Measurements from ENCODE around the gene CELA2A.

The CELA2A gene

DNA sequence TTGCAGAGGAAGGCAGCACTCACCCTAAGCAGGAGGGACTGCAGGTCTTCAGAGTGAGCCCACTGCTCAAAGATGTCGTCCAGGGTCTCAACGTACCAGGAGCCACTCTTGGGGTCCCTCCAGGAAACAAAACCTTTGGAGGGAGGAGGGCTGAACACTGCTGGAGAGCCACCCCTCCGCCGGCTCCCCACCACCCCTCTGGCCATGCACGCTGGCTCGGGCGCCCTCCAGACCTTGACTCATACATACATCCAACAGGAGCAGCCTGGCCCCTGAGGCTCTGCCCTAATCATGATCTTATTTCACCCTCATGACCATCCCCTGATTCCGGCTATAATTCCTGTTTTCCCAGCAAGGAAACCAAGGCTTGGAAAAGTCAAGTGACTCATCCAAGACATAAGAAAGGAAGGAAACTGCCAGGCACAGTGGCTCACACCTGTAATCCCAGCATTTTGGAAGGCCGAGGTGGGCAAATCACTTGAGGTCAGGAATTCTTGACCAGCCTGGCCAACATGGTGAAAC lies 37.4 kb downstream of the CELA2A start:
- DNase-seq (ENCODE audit: low spot score), result no peak
- TF ChIP-seq, protein P1, sequence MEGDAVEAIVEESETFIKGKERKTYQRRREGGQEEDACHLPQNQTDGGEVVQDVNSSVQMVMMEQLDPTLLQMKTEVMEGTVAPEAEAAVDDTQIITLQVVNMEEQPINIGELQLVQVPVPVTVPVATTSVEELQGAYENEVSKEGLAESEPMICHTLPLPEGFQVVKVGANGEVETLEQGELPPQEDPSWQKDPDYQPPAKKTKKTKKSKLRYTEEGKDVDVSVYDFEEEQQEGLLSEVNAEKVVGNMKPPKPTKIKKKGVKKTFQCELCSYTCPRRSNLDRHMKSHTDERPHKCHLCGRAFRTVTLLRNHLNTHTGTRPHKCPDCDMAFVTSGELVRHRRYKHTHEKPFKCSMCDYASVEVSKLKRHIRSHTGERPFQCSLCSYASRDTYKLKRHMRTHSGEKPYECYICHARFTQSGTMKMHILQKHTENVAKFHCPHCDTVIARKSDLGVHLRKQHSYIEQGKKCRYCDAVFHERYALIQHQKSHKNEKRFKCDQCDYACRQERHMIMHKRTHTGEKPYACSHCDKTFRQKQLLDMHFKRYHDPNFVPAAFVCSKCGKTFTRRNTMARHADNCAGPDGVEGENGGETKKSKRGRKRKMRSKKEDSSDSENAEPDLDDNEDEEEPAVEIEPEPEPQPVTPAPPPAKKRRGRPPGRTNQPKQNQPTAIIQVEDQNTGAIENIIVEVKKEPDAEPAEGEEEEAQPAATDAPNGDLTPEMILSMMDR (IDR thresholded peaks at IDR 0.05; ENCODE audit: borderline replicate concordance, control extremely low read depth, extremely low read depth, insufficient read depth, missing control alignments), result no peak
- in situ Hi-C loops (cut with MboI; ENCODE audit: low sequenced_read_pairs, unreplicated experiment), result no loop called here

GRCh38 chr1:15500184-15501178 lies 43.9 kb downstream of the CELA2A start:
- in situ Hi-C loops (cut with MboI; ENCODE audit: low sequenced_read_pairs, unreplicated experiment), result no loop called here
- TF ChIP-seq, protein P1 (IDR thresholded peaks at IDR 0.05; ENCODE audit: borderline replicate concordance, control extremely low read depth, extremely low read depth, insufficient read depth, missing control alignments), result no peak
- no peak for DNase-seq (ENCODE audit: low spot score)

- DNase-seq (ENCODE audit: low spot score), result peak; percentile 80
- TF ChIP-seq, protein P1 (IDR thresholded peaks at IDR 0.05; ENCODE audit: borderline replicate concordance, control extremely low read depth, extremely low read depth, insufficient read depth, missing control alignments), result peak; percentile 38
- in situ Hi-C loops (cut with MboI; ENCODE audit: low sequenced_read_pairs, unreplicated experiment), result no loop called here
Observed at GRCh38 chr1:15501208-15502032, 44.9 kb downstream of the CELA2A start.

GRCh38 chr1:15504436-15504835 lies 47.9 kb downstream of the CELA2A start:
- DNase-seq (ENCODE audit: low spot score), result no peak
- TF ChIP-seq, protein P1 (IDR thresholded peaks at IDR 0.05; ENCODE audit: borderline replicate concordance, control extremely low read depth, extremely low read depth, insufficient read depth, missing control alignments), result no peak
- in situ Hi-C loops (cut with MboI; ENCODE audit: low sequenced_read_pairs, unreplicated experiment), result no loop called here

GRCh38 chr1:15506831-15507230 lies 50.3 kb downstream of the CELA2A start:
- no peak for DNase-seq (ENCODE audit: low spot score)
- TF ChIP-seq, protein P1 (IDR thresholded peaks at IDR 0.05; ENCODE audit: borderline replicate concordance, control extremely low read depth, extremely low read depth, insufficient read depth, missing control alignments), result no peak
- in situ Hi-C loops (cut with MboI; ENCODE audit: low sequenced_read_pairs, unreplicated experiment), result no loop called here

DNA sequence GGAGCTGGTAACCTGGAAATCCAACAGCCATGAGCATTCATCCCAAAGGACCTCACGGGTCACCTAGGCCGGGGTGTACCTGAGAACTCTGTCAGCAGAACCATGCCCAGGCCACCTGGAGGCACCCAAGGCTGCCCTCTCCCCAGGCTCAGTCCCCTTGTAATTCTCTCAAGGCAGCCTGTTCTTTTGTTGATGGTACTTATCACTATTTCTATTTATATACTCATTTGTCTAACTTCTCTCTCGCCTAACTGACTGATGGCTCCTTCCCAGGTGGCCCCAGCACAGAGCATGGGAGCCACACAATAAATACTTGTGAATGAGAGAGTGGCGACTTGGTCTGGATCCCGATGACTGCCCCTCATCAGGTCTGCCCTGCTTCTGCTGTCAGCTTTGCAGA lies 50.7 kb downstream of the CELA2A start:
- in situ Hi-C loops (cut with MboI; ENCODE audit: low sequenced_read_pairs, unreplicated experiment), result no loop called here
- TF ChIP-seq, protein P1 (IDR thresholded peaks at IDR 0.05; ENCODE audit: borderline replicate concordance, control extremely low read depth, extremely low read depth, insufficient read depth, missing control alignments), result no peak

More for the DNA sequence above, 50.7 kb downstream of the CELA2A start:
- no peak for DNase-seq (ENCODE audit: low spot score)
